Activated CD8-positive, alpha-beta T cell treated with anti-CD3 and anti-CD28 coated beads for 36 hours (primary cell): Measurements from ENCODE around the gene XRCC3. TPM values are rescaled to one million over a fixed set of nuclear protein-coding genes. Genes with fewer than 3 reads are reported as not detected.

Experiments
- ATAC-seq: fragments of 200-7000 bp; cut with Tn5 transposase; one replicate; pipeline ENCODE4 v1.10.0; 2021; ENCODE audit warnings: mild to moderate bottlenecking, moderate library complexity
- CTCF ChIA-PET: fragments of 350-600 bp; sonication (Branson Sonifier 250); formaldehyde crosslinking; loops from one replicate; lab custom pipeline; 2021; ENCODE audit warnings: antibody characterized with exemption; lab: Charles Lee
- POLR2A ChIA-PET: fragments of 350-600 bp; sonication (Branson Sonifier 250); formaldehyde crosslinking; loops from one replicate; lab custom pipeline; 2021; ENCODE audit warnings: antibody characterized with exemption; lab: Charles Lee
- DNase-seq: peaks from one replicate; pipeline ENCODE4 v3.0.0-alpha.2; 2020
- H3K27ac Mint-ChIP-seq: one replicate; pipeline ENCODE4 v1.8.0; 2021; ENCODE audit warnings: mild to moderate bottlenecking, mixed read lengths
- H3K27me3 Mint-ChIP-seq: one replicate; pipeline ENCODE4 v1.8.0; 2021; ENCODE audit warnings: mixed read lengths
- H3K36me3 Mint-ChIP-seq: one replicate; pipeline ENCODE4 v1.8.0; 2021; ENCODE audit warnings: low read depth, mixed read lengths
- H3K4me1 Mint-ChIP-seq: one replicate; pipeline ENCODE4 v1.8.0; 2021; ENCODE audit warnings: low read depth, mixed read lengths
- H3K4me3 Mint-ChIP-seq: one replicate; pipeline ENCODE4 v1.8.0; 2021; ENCODE audit warnings: mild to moderate bottlenecking, moderate library complexity, mixed read lengths
- H3K9me3 Mint-ChIP-seq: one replicate; pipeline ENCODE4 v1.8.0; 2021; ENCODE audit warnings: mixed read lengths
- CTCF ChIP-seq: fragments of 200-600 bp; IDR thresholded peaks from one replicate; pipeline ENCODE4 v1.8.0; 2022; ENCODE audit warnings: antibody characterized with exemption, mild to moderate bottlenecking
- intact Hi-C: fragments of 100-400 bp; cut with micrococcal nuclease; formaldehyde crosslinking; loops from one replicate; pipeline ENCODE4 v1.10.0; 2022
- total RNA-seq, 2 experiments: library from RNA; stranded (reverse); gene quantifications; one replicate each; pipeline ENCODE4 v1.2.3, GENCODE V29; 2021

XRCC3 gene
- total RNA-seq, 2 experiments from 2014 or later: 47.3 to 55.2 TPM

GRCh38 chr14:103711516-103712431 is 3.5 kb downstream of the XRCC3 start:
- no peak overlapping the region for H3K27ac Mint-ChIP-seq
- ATAC-seq (no peak), DNase-seq (no peak)
- ChIA-PET CTCF (interaction anchor here (0.6 to 1.5 kb wide), 2 partner anchors 31 to 213 kb away, joined by 3 to 4 read pairs; no protein-coding TSS in a partner anchor), POLR2A (interaction anchor here (1.0 to 5.4 kb wide), 3 partner anchors 10 to 100 kb away, joined by 3 to 41 read pairs (median 4); no protein-coding TSS in a partner anchor)
- peaks cover 31% of the 10 kb centered on the region for H3K36me3 Mint-ChIP-seq
- no peaks in the 10 kb centered on the region for H3K9me3 Mint-ChIP-seq
- no peak overlapping the region for H3K4me3 Mint-ChIP-seq
- peaks cover 21% of the 10 kb centered on the region for H3K4me1 Mint-ChIP-seq
- no peaks in the 10 kb centered on the region for H3K27me3 Mint-ChIP-seq
- intact Hi-C loops: no loop called here
- no peak for TF ChIP-seq CTCF

- Mint-ChIP-seq H3K27ac (no peak overlapping the region), H3K9me3 (no peaks in the 10 kb centered on the region), H3K4me3 (no peak overlapping the region), H3K27me3 (no peaks in the 10 kb centered on the region), H3K4me1 (peaks cover 20% of the 10 kb centered on the region), H3K36me3 (peaks cover 31% of the 10 kb centered on the region)
- ChIA-PET POLR2A (interaction anchor here (1.0 to 1.8 kb wide), 2 partner anchors 16 to 99 kb away, joined by 3 to 4 read pairs; no protein-coding TSS in a partner anchor), CTCF (interaction anchor here (1.5 kb wide), 1 partner anchor 30 kb away, joined by 4 read pairs; no protein-coding TSS in a partner anchor)
- TF ChIP-seq CTCF: no peak
- no peak for ATAC-seq
- intact Hi-C loops: no loop called here
- DNase-seq: no peak
Observed at GRCh38 chr14:103710771-103711377, 4.4 kb downstream of the XRCC3 start.

GRCh38 chr14:103709814-103710213 is 5.4 kb downstream of the XRCC3 start:
- ATAC-seq: no peak
- no peak for TF ChIP-seq CTCF
- Mint-ChIP-seq H3K4me3 (no peak overlapping the region), H3K4me1 (peaks cover 20% of the 10 kb centered on the region), H3K27me3 (no peaks in the 10 kb centered on the region), H3K9me3 (no peaks in the 10 kb centered on the region), H3K27ac (no peak overlapping the region), H3K36me3 (peaks cover 31% of the 10 kb centered on the region)
- ChIA-PET CTCF (no interaction called here), POLR2A (interaction anchor here (1.0 kb wide), 1 partner anchor 11 kb away, joined by 4 read pairs; no protein-coding TSS in a partner anchor)
- intact Hi-C loops: no loop called here
- DNase-seq: no peak

GRCh38 chr14:103708750-103709187 is 6.5 kb downstream of the XRCC3 start:
- Mint-ChIP-seq H3K4me1 (peaks cover 15% of the 10 kb centered on the region), H3K9me3 (no peaks in the 10 kb centered on the region), H3K27me3 (no peaks in the 10 kb centered on the region), H3K27ac (no peak overlapping the region), H3K36me3 (peaks cover 30% of the 10 kb centered on the region), H3K4me3 (no peak overlapping the region)
- no peak for DNase-seq
- POLR2A ChIA-PET: interaction anchor here (1.0 kb wide), 1 partner anchor 9 kb away, joined by 3 read pairs; no protein-coding TSS in a partner anchor
- CTCF ChIA-PET: no interaction called here
- intact Hi-C loops: no loop called here
- no peak for ATAC-seq
- no peak for TF ChIP-seq CTCF
